ENCODE data around the gene ATP11B. TPM values are rescaled to one million over a fixed set of nuclear protein-coding genes. Genes with fewer than 3 reads are reported as not detected.

Gene ATP11B
- total RNA-seq, 4 donors from 2014 or later = 45.8 to 61.3 (median 49.4) TPM

- H3K9me3 ChIP-seq = no peaks in the 10 kb centered on the region
- no peak overlapping the region for H3K27ac ChIP-seq (replicated peaks in 1 of 4)
- H3K27me3 ChIP-seq = no peaks in the 10 kb centered on the region
- H3K4me3 ChIP-seq = no peak overlapping the region
- intact Hi-C loops (cut with DNase I) = no loop called here
- no peak for DNase-seq (ENCODE audit: extremely low spot score)
- peaks cover 4 to 38% (median 22%) of the 10 kb centered on the region in 4 donors for H3K36me3 ChIP-seq
- H3K4me1 ChIP-seq = peaks cover 0 to under 1% (median 0%) of the 10 kb centered on the region in 4 donors
- TF ChIP-seq EP300 (IDR thresholded peaks at IDR 0.05) (no peak), CTCF (IDR thresholded peaks at IDR 0.05) (no peak), POLR2AphosphoS5 (IDR thresholded peaks at IDR 0.05) (no peak), POLR2A (IDR thresholded peaks at IDR 0.05; ENCODE audit: low read depth) (no peak)
- 96% methylated on average over 3 of the region's 3 CpGs for WGBS
These were observed 123.8 kb downstream of the ATP11B start for GRCh38 chr3:182917134-182917533.

GRCh38 chr3:182919866-182920357, 126.6 kb downstream of the ATP11B start:
- no peak for TF ChIP-seq POLR2A (IDR thresholded peaks at IDR 0.05; ENCODE audit: low read depth)
- no peak for TF ChIP-seq CTCF (IDR thresholded peaks at IDR 0.05)
- TF ChIP-seq POLR2AphosphoS5 (IDR thresholded peaks at IDR 0.05) = no peak
- no peak for TF ChIP-seq EP300 (IDR thresholded peaks at IDR 0.05)
- WGBS = 96% methylated on average over 5 of the region's 5 CpGs
- Histone ChIP-seq H3K4me3 (no peak overlapping the region), H3K27ac (replicated peaks in 1 of 4) (no peak overlapping the region), H3K27me3 (no peaks in the 10 kb centered on the region), H3K36me3 (peaks cover 0 to 23% (median 4%) of the 10 kb centered on the region in 4 donors), H3K9me3 (no peaks in the 10 kb centered on the region), H3K4me1 (no peaks in the 10 kb centered on the region)
- DNase-seq (ENCODE audit: extremely low spot score) = no peak
- intact Hi-C loops (cut with DNase I) = no loop called here

- WGBS = 93% methylated on average over 9 of the region's 9 CpGs
- Histone ChIP-seq H3K9me3 (no peaks in the 10 kb centered on the region), H3K27me3 (no peaks in the 10 kb centered on the region), H3K27ac (replicated peaks in 1 of 4) (no peak overlapping the region), H3K36me3 (peaks cover 0 to 16% (median 0%) of the 10 kb centered on the region in 4 donors), H3K4me3 (no peak overlapping the region), H3K4me1 (no peaks in the 10 kb centered on the region)
- TF ChIP-seq CTCF (IDR thresholded peaks at IDR 0.05) (no peak), POLR2A (IDR thresholded peaks at IDR 0.05; ENCODE audit: low read depth) (no peak), EP300 (IDR thresholded peaks at IDR 0.05) (no peak), POLR2AphosphoS5 (IDR thresholded peaks at IDR 0.05) (no peak)
- DNase-seq (ENCODE audit: extremely low spot score) = no peak
- intact Hi-C loops (cut with DNase I) = no loop called here
These were observed 127.3 kb downstream of the ATP11B start for GRCh38 chr3:182920515-182921084.

GRCh38 chr3:182921665-182922355, 128.5 kb downstream of the ATP11B start:
- no peak overlapping the region for H3K4me3 ChIP-seq
- WGBS = 77% methylated on average over 4 of the region's 4 CpGs
- intact Hi-C loops (cut with DNase I) = no loop called here

More at GRCh38 chr3:182921665-182922355, 128.5 kb downstream of the ATP11B start:
- no peaks in the 10 kb centered on the region for H3K9me3 ChIP-seq
- no peaks in the 10 kb centered on the region for H3K27me3 ChIP-seq
- peaks cover 0 to 16% (median 0%) of the 10 kb centered on the region in 4 donors for H3K36me3 ChIP-seq
- no peak overlapping the region for H3K27ac ChIP-seq (replicated peaks in 1 of 4)
- H3K4me1 ChIP-seq = no peaks in the 10 kb centered on the region
- DNase-seq (ENCODE audit: extremely low spot score) = no peak
- TF ChIP-seq CTCF (IDR thresholded peaks at IDR 0.05) (no peak), EP300 (IDR thresholded peaks at IDR 0.05) (no peak), POLR2A (IDR thresholded peaks at IDR 0.05; ENCODE audit: low read depth) (no peak), POLR2AphosphoS5 (IDR thresholded peaks at IDR 0.05) (no peak)

All from esophagus muscularis mucosa (tissue), 4 donors.